K562 (cell line): ENCODE data around the gene JAM2. TPM values are rescaled to one million over a fixed set of nuclear protein-coding genes. Genes with fewer than 3 reads are reported as not detected.

ENCODE experiments used
- ETS2 ChIP-seq: IDR thresholded peaks from 2 replicates; pipeline ENCODE4 v1.6.1; 2016; ENCODE audit warnings: borderline replicate concordance, missing genetic modification characterization, mild to moderate bottlenecking, moderate library complexity, missing compliant biosample characterization; ENCODE audit not compliant: poor library complexity, severe bottlenecking
- GATAD2A ChIP-seq: fragments of 450-650 bp; IDR thresholded peaks from 2 replicates; pipeline ENCODE4 v1.6.1; 2017
- PHF21A ChIP-seq: fragments of 450-650 bp; IDR thresholded peaks from 2 replicates; pipeline ENCODE4 v1.6.1; 2017; ENCODE audit warnings: low read depth, borderline replicate concordance
- PRPF4 ChIP-seq: fragments of 200-400 bp; formaldehyde crosslinking; IDR thresholded peaks from one replicate; pipeline ENCODE4 v1.6.1; 2017; ENCODE audit warnings: low read length, low read depth, mild to moderate bottlenecking; ENCODE audit not compliant: insufficient read depth, poor library complexity, severe bottlenecking
- RBBP5 ChIP-seq: fragments of 200-600 bp; sonication (generic); IDR thresholded peaks from 2 replicates; pipeline ENCODE4 v1.6.1; 2012; ENCODE audit warnings: borderline replicate concordance, mild to moderate bottlenecking, low read length, control low read depth, inconsistent platforms; ENCODE audit not compliant: insufficient read depth, poor library complexity, severe bottlenecking
- RBFOX2 ChIP-seq: fragments of 200-400 bp; formaldehyde crosslinking; IDR thresholded peaks from 2 replicates; pipeline ENCODE4 v1.6.1; 2017; ENCODE audit warnings: low read depth, mild to moderate bottlenecking, low read length, moderate library complexity
- RBM17 ChIP-seq: fragments of 200-400 bp; formaldehyde crosslinking; IDR thresholded peaks from 2 replicates; pipeline ENCODE4 v1.6.1; 2017; ENCODE audit warnings: low read depth, mild to moderate bottlenecking, low read length, borderline replicate concordance
- SREBF1 ChIP-seq: fragments of 150-350 bp; IDR thresholded peaks from 2 replicates; pipeline ENCODE4 v1.6.1; 2014; ENCODE audit warnings: antibody characterized with exemption, low read depth, low read length, borderline replicate concordance
- SRSF1 ChIP-seq: fragments of 200-400 bp; formaldehyde crosslinking; IDR thresholded peaks from 2 replicates; pipeline ENCODE4 v1.6.1; 2017; ENCODE audit warnings: mild to moderate bottlenecking, low read depth, low read length, moderate library complexity
- TEAD1 ChIP-seq, 2 experiments: fragments of 450-650 bp in 1 of 2; sonication (generic) in 1 of 2; formaldehyde crosslinking; IDR thresholded peaks; 2 replicates each; pipeline versions ENCODE4 v1.4.0 to v1.8.0; 2020 to 2022; ENCODE audit warnings: mild to moderate bottlenecking in 2 of 2, missing genetic modification reagents in 1 of 2
- TEAD2 ChIP-seq: fragments of 450-650 bp; IDR thresholded peaks from 2 replicates; pipeline ENCODE4 v1.6.1; 2016; ENCODE audit warnings: missing genetic modification characterization, control low read depth, missing compliant biosample characterization
- ZNF75A ChIP-seq: fragments of 450-650 bp; formaldehyde crosslinking; IDR thresholded peaks from 2 replicates; pipeline ENCODE4 v1.4.0; 2020; ENCODE audit warnings: mild to moderate bottlenecking
- polyA plus RNA-seq, 8 experiments: library from polyadenylated mRNA; depleted of rRNA in 4 of 8; stranded (reverse) in 5 of 8; unstranded in 3 of 8; fragments of >200 nt; fragmentation: Nextera tagmentation in 2 of 8; fragmentation: Illumina TruSeq in 1 of 8; extraction: Ambion mirVana in 2 of 8; extraction: Trizol in 1 of 8; gene quantifications; 2 replicates each; pipeline versions ENCODE4 v1.2.1 to v1.2.3, GENCODE V29; 2011 to 2014; ENCODE audit warnings: inconsistent platforms in 1 of 8, missing spikeins in 1 of 8
- total RNA-seq, 7 experiments: library from RNA; depleted of rRNA in 6 of 7; stranded (reverse); fragments of >200 nt in 6 of 7; fragmentation: Illumina TruSeq in 2 of 7; extraction: Trizol in 2 of 7; gene quantifications; 2 replicates each; pipeline versions ENCODE4 v1.2.1 to v1.2.3, GENCODE V29; 2011 to 2021; ENCODE audit warnings: low replicate concordance in 1 of 7
- TF ChIP-seq, protein P1 (sequence below), 2 experiments: fragments of 450-650 bp in 1 of 2; IDR thresholded peaks; 2 replicates each; pipeline ENCODE4 v1.6.1; 2011 to 2017; ENCODE audit warnings: low read depth in 2 of 2, antibody characterized with exemption in 1 of 2, borderline replicate concordance in 1 of 2, low read length in 1 of 2, mild to moderate bottlenecking in 1 of 2, mixed read lengths in 1 of 2; ENCODE audit not compliant: control insufficient read depth in 1 of 2
- TF ChIP-seq, protein P2 (sequence below): fragments of 250-450 bp; sonication (Bioruptor Pico); IDR thresholded peaks from 2 replicates; pipeline ENCODE4 v1.4.0; 2020; ENCODE audit warnings: mild to moderate bottlenecking, moderate library complexity
- TF ChIP-seq, protein P3 (sequence below): sonication (generic); formaldehyde crosslinking; IDR thresholded peaks from 2 replicates; pipeline ENCODE4 v1.8.0; 2022; ENCODE audit warnings: mild to moderate bottlenecking, missing genetic modification reagents
- TF ChIP-seq, protein P4 (sequence below): fragments of 450-650 bp; IDR thresholded peaks from 2 replicates; pipeline ENCODE4 v1.6.1; 2017; ENCODE audit warnings: antibody characterized with exemption

Gene JAM2
- total and polyA plus RNA-seq, 9 of the 15 experiments (the other 6 are each of a cell fraction or from before 2014, with no cell fraction given): 0.03 to 0.08 (median 0.07) TPM; not detected in 6

DNA sequence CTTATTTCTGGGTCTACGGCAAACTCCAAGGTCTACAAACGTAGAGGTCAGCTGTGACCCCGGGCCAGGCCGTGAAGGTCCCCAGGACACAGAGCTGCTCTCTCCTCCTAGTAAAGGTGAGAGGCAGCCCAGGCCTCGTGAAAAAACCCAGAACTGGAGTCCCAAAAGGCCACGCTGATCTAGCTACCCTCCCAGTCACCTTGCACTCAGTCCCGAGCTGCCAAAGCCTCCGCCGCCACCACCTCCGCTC is 95.5 kb downstream of the JAM2 start (continued):
- TF ChIP-seq, protein P1, sequence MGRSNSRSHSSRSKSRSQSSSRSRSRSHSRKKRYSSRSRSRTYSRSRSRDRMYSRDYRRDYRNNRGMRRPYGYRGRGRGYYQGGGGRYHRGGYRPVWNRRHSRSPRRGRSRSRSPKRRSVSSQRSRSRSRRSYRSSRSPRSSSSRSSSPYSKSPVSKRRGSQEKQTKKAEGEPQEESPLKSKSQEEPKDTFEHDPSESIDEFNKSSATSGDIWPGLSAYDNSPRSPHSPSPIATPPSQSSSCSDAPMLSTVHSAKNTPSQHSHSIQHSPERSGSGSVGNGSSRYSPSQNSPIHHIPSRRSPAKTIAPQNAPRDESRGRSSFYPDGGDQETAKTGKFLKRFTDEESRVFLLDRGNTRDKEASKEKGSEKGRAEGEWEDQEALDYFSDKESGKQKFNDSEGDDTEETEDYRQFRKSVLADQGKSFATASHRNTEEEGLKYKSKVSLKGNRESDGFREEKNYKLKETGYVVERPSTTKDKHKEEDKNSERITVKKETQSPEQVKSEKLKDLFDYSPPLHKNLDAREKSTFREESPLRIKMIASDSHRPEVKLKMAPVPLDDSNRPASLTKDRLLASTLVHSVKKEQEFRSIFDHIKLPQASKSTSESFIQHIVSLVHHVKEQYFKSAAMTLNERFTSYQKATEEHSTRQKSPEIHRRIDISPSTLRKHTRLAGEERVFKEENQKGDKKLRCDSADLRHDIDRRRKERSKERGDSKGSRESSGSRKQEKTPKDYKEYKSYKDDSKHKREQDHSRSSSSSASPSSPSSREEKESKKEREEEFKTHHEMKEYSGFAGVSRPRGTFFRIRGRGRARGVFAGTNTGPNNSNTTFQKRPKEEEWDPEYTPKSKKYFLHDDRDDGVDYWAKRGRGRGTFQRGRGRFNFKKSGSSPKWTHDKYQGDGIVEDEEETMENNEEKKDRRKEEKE (IDR thresholded peaks at IDR 0.05; ENCODE audit: borderline replicate concordance in 1 of 2, control insufficient read depth in 1 of 2, low read depth in 2 of 2, low read length in 1 of 2): no peak
- TF ChIP-seq ZNF75A (CRISPR knock-in tag) (no peak), RBBP5 (no peak), GATAD2A (no peak), PRPF4 (no peak), RBM17 (no peak), PHF21A (no peak), RBFOX2 (no peak), ETS2 (tag) (no peak), SREBF1 (no peak), SRSF1 (no peak), TEAD2 (tag) (no peak), TEAD1 (CRISPR knock-in tag; IDR thresholded peaks at IDR 0.05) (no peak)
- TF ChIP-seq, protein P2, sequence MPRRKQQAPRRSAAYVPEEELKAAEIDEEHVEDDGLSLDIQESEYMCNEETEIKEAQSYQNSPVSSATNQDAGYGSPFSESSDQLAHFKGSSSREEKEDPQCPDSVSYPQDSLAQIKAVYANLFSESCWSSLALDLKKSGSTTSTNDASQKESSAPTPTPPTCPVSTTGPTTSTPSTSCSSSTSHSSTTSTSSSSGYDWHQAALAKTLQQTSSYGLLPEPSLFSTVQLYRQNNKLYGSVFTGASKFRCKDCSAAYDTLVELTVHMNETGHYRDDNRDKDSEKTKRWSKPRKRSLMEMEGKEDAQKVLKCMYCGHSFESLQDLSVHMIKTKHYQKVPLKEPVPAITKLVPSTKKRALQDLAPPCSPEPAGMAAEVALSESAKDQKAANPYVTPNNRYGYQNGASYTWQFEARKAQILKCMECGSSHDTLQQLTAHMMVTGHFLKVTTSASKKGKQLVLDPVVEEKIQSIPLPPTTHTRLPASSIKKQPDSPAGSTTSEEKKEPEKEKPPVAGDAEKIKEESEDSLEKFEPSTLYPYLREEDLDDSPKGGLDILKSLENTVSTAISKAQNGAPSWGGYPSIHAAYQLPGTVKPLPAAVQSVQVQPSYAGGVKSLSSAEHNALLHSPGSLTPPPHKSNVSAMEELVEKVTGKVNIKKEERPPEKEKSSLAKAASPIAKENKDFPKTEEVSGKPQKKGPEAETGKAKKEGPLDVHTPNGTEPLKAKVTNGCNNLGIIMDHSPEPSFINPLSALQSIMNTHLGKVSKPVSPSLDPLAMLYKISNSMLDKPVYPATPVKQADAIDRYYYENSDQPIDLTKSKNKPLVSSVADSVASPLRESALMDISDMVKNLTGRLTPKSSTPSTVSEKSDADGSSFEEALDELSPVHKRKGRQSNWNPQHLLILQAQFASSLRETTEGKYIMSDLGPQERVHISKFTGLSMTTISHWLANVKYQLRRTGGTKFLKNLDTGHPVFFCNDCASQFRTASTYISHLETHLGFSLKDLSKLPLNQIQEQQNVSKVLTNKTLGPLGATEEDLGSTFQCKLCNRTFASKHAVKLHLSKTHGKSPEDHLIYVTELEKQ (CRISPR knock-in tag): no peak
- TF ChIP-seq, protein P3, sequence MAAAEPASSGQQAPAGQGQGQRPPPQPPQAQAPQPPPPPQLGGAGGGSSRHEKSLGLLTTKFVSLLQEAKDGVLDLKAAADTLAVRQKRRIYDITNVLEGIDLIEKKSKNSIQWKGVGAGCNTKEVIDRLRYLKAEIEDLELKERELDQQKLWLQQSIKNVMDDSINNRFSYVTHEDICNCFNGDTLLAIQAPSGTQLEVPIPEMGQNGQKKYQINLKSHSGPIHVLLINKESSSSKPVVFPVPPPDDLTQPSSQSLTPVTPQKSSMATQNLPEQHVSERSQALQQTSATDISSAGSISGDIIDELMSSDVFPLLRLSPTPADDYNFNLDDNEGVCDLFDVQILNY (CRISPR knock-in tag): no peak
- TF ChIP-seq, protein P4, sequence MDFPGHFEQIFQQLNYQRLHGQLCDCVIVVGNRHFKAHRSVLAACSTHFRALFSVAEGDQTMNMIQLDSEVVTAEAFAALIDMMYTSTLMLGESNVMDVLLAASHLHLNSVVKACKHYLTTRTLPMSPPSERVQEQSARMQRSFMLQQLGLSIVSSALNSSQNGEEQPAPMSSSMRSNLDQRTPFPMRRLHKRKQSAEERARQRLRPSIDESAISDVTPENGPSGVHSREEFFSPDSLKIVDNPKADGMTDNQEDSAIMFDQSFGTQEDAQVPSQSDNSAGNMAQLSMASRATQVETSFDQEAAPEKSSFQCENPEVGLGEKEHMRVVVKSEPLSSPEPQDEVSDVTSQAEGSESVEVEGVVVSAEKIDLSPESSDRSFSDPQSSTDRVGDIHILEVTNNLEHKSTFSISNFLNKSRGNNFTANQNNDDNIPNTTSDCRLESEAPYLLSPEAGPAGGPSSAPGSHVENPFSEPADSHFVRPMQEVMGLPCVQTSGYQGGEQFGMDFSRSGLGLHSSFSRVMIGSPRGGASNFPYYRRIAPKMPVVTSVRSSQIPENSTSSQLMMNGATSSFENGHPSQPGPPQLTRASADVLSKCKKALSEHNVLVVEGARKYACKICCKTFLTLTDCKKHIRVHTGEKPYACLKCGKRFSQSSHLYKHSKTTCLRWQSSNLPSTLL: no peak
